NCI-H187 (cell line): ENCODE results near the gene EMC10.

Source experiments
- DNase-seq, 2 experiments: peaks; one replicate each; lab custom pipeline; 2025; lab: John Stamatoyannopoulos, UW

EMC10 gene

GRCh38 chr19:50496189-50497021 is 20.1 kb downstream of the EMC10 start:
- DNase-seq = no peak

DNA sequence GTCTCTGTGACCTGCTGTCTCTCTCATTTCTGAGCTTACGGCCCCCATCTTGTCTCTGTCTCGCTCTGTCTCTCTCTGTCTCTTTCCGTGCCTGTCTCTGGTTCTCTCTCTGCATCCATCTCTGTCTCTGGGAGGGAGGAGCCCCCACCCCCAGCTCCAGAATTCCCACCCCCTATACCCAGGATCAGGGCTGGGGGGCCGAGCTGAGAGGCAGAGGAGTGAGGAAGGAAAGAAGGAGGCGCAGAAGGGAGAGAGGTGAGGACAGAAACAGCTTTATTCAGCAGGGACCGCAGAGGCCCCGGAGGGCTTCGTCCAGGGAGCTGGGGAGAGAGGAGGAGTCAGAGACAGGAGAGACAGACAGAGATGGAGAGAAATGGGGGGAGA is 20.7 kb downstream of the EMC10 start:
- DNase-seq = no peak

GRCh38 chr19:50498219-50499056 is 22.1 kb downstream of the EMC10 start:
- no peak for DNase-seq

GRCh38 chr19:50500060-50500752 is 23.9 kb downstream of the EMC10 start:
- DNase-seq = no peak

DNA sequence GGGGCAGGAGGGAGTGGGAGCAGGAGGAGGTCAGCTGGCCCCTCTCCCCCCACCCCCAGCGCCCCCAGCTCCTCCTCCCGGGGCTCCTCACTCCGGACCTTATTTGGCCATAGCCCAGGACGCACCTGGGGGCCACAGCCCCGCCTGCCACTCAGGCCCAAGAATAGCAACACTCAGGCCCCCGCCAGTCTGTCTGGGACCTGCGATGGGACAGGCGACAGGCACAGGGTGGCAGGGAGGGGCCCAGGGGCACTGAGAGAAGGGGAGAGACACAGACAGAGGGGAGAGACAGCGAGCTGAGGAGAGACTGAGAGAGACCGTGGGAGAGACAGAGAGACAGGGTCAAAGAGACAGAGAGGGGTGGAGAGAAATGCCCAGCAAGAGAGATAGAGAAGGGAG is 24.4 kb downstream of the EMC10 start:
- DNase-seq = no peak

DNA sequence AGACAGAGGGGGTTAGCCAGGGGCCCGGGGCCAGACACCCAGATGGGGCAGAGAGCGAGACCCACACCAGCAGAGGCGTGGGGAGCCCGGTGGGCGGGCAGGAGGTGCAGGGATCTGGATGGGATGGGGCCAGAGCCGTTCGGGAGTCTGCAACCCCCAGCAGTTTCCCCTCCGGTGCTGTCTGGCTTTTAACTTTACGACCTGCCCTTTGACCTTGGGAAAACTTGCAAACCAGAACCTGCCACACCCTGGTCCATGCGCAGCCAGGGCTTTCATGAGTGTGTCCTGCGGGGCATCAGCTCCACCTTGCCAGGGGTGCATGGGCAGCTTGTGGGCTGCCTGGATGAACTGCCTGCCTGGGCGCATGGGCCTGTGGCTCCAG is 24.9 kb downstream of the EMC10 start:
- no peak for DNase-seq

GRCh38 chr19:50501568-50502475 is 25.5 kb downstream of the EMC10 start:
- no peak for DNase-seq

- no peak for DNase-seq
These were observed 29.7 kb downstream of the EMC10 start for GRCh38 chr19:50505856-50506611.

GRCh38 chr19:50506700-50507099 is 30.4 kb downstream of the EMC10 start:
- DNase-seq = no peak

GRCh38 chr19:50507376-50507775 is 31.1 kb downstream of the EMC10 start:
- no peak for DNase-seq

DNA sequence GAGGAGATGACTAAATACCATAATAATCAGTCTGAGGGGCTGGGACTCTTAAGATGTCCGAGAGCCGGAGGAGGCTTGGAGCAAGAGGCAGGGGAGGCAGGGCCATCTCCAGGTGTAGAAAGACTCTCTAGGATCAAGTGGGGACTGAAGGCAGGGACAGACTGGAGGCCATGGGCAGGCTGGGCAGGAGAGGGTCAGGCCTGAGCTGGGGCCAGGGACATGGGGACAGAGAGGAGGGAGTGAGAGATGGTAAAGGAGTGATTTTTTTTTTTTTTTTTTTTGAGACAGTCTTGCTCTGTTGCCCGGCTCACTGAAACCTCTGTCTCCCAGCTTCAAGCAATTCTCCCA is 32.5 kb downstream of the EMC10 start:
- no peak for DNase-seq

DNA sequence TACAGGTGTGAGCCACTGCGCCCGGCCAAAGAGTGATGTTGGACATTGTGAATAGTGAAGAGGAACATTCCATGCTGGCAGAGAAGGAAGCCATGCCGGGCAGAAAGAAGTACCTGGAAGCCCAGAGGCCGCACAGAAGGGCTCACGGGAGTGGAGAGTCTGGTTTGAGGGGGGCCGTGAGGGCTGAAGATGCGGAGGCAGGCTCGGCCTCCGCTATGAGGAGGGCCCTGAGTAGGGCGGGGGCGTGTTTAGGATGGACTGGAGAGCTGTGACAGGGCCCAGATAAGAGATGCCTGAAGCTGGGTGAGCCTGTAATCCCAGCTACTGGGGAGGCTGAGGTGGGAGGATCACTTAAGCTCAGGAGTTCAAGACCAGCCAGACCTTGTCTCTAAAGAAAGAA is 33.1 kb downstream of the EMC10 start:
- DNase-seq = no peak

DNA sequence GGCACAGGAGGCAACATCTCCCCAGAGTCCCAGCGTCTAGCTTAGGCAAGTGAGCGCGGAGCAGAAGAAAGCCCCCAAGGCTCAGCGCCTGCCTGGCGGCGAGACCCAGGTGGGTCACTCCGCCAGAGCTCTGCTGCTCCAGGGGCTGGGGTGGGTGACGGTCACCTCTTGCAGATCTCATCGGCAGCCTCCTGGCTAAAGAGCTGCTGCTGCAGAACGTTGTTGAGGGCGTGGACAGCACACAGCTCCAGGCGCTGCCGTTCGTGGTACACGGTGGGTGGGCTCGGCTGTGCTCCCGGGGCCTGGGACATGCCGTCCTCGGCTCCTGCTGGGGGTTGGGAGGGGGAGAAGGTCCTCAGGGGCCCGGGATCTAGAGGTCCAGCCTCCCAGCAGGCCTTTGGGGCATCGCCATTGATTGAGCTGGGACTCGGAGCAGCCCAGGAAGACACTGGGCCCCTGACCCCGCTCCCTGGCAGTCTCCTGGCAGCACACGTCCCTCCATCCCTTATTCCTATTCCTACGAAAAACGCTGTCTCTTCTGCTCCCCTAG is 33.9 kb downstream of the EMC10 start:
- no peak for DNase-seq

DNA sequence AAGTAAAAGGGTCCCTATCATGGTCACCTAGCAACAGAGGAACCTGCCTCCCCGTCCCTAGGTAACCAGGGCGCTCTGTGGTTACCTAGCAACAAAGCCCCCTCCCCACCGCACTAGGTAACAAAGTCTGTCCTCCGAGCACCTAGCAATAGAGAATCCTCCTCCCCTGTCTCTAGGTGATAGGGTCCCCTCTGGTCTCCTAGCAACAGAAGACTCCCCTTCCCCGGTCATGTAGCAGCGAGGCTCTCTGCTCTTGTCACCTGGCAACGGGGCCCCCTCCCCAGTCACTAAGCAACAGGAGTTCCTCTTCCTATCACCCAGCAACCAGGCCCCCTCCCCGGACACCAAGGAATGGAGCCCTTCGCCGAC is 34.4 kb downstream of the EMC10 start:
- peak in 1 of 2 experiments; percentile 60 for DNase-seq

DNA sequence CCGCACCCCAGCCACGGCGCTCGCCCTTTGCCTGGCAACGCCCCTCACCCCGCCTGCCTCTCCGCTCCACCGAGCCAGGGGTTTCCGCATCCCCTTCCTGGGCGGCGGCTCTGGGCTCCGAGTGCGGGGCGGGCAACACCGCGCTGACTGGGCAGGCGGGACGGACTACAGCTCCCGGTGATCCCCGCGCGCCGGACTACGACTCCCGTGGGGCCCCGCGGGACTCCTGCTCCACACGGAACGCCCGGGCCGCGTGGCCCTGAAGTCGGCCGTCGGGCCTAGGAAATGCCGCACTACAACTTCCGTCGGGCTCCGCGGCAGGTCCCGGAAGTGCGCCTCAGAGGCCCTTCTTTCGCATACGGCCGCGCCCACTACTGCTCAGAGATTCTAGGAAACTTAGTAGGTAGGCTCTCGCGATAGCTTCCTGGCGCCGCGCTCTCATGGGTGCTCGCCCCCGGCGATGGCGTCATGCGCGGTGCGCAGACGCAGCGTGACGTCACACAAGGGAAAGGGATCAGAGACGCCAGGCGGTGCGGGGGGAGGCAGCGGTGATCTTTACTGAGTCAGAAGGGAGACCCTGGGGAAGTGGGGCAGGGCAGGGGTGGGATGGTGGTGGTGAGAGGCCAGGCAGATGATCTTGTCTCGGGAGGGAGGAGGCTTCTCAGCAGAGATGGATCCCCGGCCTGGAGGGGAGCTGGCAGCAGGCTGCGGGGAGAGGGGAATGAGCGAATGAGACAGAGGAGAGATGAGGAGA is 34.9 kb downstream of the EMC10 start, which contains the start of gene JOSD2:
Gene JOSD2, minus strand, starts transcription at position 123 of the 754 bp plus-strand sequence. CDS start 760 bp downstream, outside the sequence.
- DNase-seq = peak; percentile 91 to 95

DNA sequence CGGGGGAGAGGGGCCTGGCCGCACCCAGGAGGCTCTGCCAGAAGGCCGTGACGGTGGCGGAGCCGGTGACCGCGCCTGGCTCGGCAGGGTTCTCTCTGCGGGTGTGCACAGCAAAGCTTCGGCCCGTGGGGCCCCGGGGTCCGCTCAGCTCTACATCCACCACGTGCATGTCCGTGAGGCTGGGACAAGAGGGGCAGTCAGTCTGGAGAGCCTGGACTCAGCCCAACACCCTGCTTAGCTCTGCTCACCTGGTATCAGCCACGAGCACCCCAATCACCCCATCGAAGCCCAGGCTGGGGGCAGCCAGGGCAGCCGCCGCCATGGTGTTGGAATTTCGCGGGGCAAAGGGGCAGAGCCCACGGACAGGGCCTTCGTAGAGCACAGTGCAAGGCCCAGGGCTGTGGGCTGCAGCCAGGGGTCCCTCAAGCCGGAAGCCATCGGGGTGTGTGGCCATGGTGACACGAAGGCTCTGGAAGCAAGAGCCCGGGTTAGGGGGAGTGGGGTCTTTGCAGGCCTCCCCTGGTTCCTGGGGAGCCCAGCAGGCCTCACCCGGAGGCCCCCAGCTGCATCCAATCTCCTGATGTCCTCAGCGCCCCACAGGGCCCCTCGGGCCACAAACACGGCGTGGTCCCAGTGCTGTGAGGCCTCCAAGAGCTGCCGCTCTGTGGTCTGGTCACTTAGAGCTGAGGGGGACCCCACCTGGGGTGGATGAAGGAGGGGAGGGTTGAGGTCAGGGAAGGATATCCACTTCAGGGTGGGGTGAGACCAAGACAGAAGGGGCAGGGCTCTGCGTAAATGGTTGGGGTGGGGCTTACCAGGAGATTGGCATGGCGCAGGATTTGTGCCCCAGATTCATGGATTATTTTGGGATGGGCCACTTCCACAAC is 36.0 kb downstream of the EMC10 start:
- no peak for DNase-seq

DNA sequence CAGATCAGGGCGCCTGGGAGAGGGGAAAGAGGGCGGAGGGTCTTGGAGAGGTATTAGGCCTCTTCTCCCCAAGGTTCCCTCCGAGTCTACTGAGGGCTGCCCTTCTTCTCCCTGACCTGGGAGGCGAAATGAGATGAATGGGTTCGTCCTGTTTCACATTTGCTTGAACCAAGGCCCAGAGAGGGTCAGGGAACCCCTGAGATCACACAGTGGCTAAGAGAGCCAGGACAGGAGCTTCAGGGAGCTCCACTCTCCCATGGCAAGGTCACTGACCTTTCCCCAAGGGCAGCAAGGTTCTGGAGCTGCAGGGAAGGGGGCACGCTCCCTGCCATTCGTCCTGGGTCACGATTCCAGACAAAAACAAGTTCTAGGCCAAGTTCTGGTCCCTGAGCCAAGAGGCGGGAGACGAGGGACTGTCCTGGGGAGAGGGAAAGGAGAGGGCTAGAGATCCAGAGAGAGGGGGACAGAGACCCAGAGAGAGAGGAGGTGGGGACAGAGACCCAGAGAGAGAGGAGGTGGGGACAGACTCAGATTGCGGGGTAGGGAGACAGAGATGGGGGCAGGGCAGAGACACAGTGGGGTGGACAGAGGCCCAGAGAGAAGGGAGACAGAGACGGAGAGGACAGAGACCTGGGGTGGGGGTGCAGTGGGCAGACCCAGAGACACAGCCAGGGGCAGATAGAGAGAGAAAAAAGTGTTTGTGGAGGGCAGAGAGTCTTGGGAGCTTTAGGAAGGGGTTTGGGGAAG is 36.9 kb downstream of the EMC10 start:
- no peak for DNase-seq

GRCh38 chr19:50513746-50514345 is 37.5 kb downstream of the EMC10 start, which contains the start of gene ASPDH:
Gene ASPDH, minus strand, starts transcription at chr19:50513913. Its CDS starts 90 bp downstream, at chr19:50513823.
- DNase-seq = no peak
